SK-N-SH (cell line): ENCODE data around the gene PLCL2. TPM values are rescaled to one million over a fixed set of nuclear protein-coding genes. Genes with fewer than 3 reads are reported as not detected.

Source experiments
- CTCF ChIA-PET: fragments of 300-600, 350-600 bp; formaldehyde crosslinking; extraction: SDS; loops from one replicate; lab custom pipeline; 2021; lab: Yijun Ruan, JAX
- POLR2A ChIA-PET: fragments of 350-600 bp; sonication (Branson Sonifier 250); formaldehyde crosslinking; extraction: SDS; loops from one replicate; lab custom pipeline; 2020; ENCODE audit warnings: antibody characterized with exemption, inconsistent platforms; lab: Yijun Ruan, JAX
- DNase-seq: peaks from one replicate; pipeline ENCODE4 v3.0.0; 2012
- H2AFZ ChIP-seq: fragments of 200-600 bp; sonication (generic); 2 replicates; pipeline ENCODE4 v1.8.1; 2016; ENCODE audit warnings: antibody characterized with exemption, mild to moderate bottlenecking, low read depth
- H3F3A ChIP-seq: fragments of 200-600 bp; sonication (generic); replicated peaks from 2 replicates; pipeline ENCODE3; 2016; ENCODE audit warnings: antibody characterized with exemption, mild to moderate bottlenecking; ENCODE audit not compliant: insufficient read depth
- H3K27ac ChIP-seq, 2 experiments: fragments of 200-500 bp in 1 of 2; fragments of 200-600 bp in 1 of 2; sonication (Bioruptor generic) in 1 of 2; sonication (generic), shearing (Covaris generic) in 1 of 2; 2 replicates each; pipeline versions ENCODE4 v1.5.1 to v1.6.1; 2014 to 2016; ENCODE audit warnings: low read depth in 2 of 2, inconsistent platforms in 1 of 2, low read length in 1 of 2, mild to moderate bottlenecking in 1 of 2, mixed read lengths in 1 of 2
- H3K27me3 ChIP-seq: fragments of 200-600 bp; sonication (generic), shearing (Covaris generic); 2 replicates; pipeline ENCODE4 v1.6.1; 2016; ENCODE audit warnings: mixed run types; ENCODE audit not compliant: insufficient read depth
- H3K36me3 ChIP-seq, 2 experiments: fragments of 200-500 bp in 1 of 2; fragments of 200-600 bp in 1 of 2; sonication (Bioruptor generic) in 1 of 2; sonication (generic) in 1 of 2; replicated peaks in 1 of 2; 2 replicates each; pipeline versions ENCODE3 to v1.5.1; 2014 to 2016; ENCODE audit warnings: low read length in 1 of 2, mild to moderate bottlenecking in 1 of 2; ENCODE audit not compliant: insufficient read depth in 2 of 2, control insufficient read depth in 1 of 2
- H3K4me1 ChIP-seq, 2 experiments: fragments of 200-500 bp in 1 of 2; fragments of 200-600 bp in 1 of 2; sonication (Bioruptor generic) in 1 of 2; sonication (generic), shearing (Covaris generic) in 1 of 2; 2 replicates each; pipeline versions ENCODE4 v1.5.1 to v1.6.1; 2014 to 2016; ENCODE audit warnings: low read depth in 1 of 2, low read length in 1 of 2, mixed run types in 1 of 2; ENCODE audit not compliant: insufficient read depth in 2 of 2, control insufficient read depth in 1 of 2
- H3K4me2 ChIP-seq: fragments of 200-600 bp; sonication (generic), shearing (Covaris generic); 2 replicates; pipeline ENCODE4 v1.6.1; 2017; ENCODE audit warnings: mixed run types
- H3K4me3 ChIP-seq, 2 experiments: fragments of 200-500 bp in 1 of 2; fragments of 200-600 bp in 1 of 2; sonication (Bioruptor generic) in 1 of 2; sonication (generic), shearing (Covaris generic) in 1 of 2; 2 replicates each; pipeline versions ENCODE4 v1.5.1 to v1.8.1; 2014 to 2016; ENCODE audit warnings: low read depth in 2 of 2, inconsistent platforms in 1 of 2, low read length in 1 of 2, mild to moderate bottlenecking in 1 of 2, mixed read lengths in 1 of 2, moderate library complexity in 1 of 2
- H3K79me2 ChIP-seq: fragments of 200-600 bp; sonication (generic); 2 replicates; pipeline ENCODE4 v1.8.1; 2017; ENCODE audit warnings: mild to moderate bottlenecking; ENCODE audit not compliant: insufficient read depth
- H3K9ac ChIP-seq: fragments of 200-600 bp; sonication (generic); 2 replicates; pipeline ENCODE4 v1.6.1; 2017; ENCODE audit warnings: mixed run types
- H3K9me2 ChIP-seq: fragments of 200-600 bp; sonication (generic); 2 replicates; pipeline ENCODE4 v1.6.1; 2017; ENCODE audit warnings: mixed run types
- H3K9me3 ChIP-seq: fragments of 200-600 bp; sonication (generic); 2 replicates; pipeline ENCODE4 v1.6.1; 2017; ENCODE audit warnings: mixed run types, mild to moderate bottlenecking, moderate library complexity
- H4K20me1 ChIP-seq: fragments of 200-600 bp; sonication (generic); 2 replicates; pipeline ENCODE4 v1.6.1; 2017; ENCODE audit warnings: mild to moderate bottlenecking, mixed run types; ENCODE audit not compliant: insufficient read depth
- CHD2 ChIP-seq: fragments of 150-350 bp; IDR thresholded peaks from 2 replicates; pipeline ENCODE4 v1.6.1; 2018; ENCODE audit warnings: low read length; ENCODE audit not compliant: partially characterized antibody
- EP300 ChIP-seq, 2 experiments: IDR thresholded peaks; 2 replicates each; pipeline versions ENCODE4 v1.4.0 to v1.6.1; 2012; ENCODE audit warnings: borderline replicate concordance in 1 of 2, low read depth in 1 of 2, low read length in 1 of 2
- FOSL2 ChIP-seq: IDR thresholded peaks from 2 replicates; pipeline ENCODE4 v1.4.0; 2012; ENCODE audit warnings: low read depth, mild to moderate bottlenecking, moderate library complexity, borderline replicate concordance
- FOXJ3 ChIP-seq: sonication (generic); formaldehyde crosslinking; IDR thresholded peaks from 2 replicates; pipeline ENCODE4 v1.5.1; 2020; ENCODE audit warnings: mild to moderate bottlenecking, missing genetic modification reagents
- FOXM1 ChIP-seq: IDR thresholded peaks from 2 replicates; pipeline ENCODE4 v1.4.0; 2012; ENCODE audit warnings: low read depth, mild to moderate bottlenecking
- GABPA ChIP-seq: IDR thresholded peaks from 2 replicates; pipeline ENCODE4 v1.4.0; 2012; ENCODE audit warnings: low read depth, mild to moderate bottlenecking
- GATA2 ChIP-seq: sonication (generic); formaldehyde crosslinking; IDR thresholded peaks from 2 replicates; pipeline ENCODE4 v1.5.0; 2020; ENCODE audit warnings: mild to moderate bottlenecking, missing genetic modification reagents
- IRF3 ChIP-seq: fragments of 150-350 bp; IDR thresholded peaks from 2 replicates; pipeline ENCODE4 v1.6.1; 2016; ENCODE audit warnings: mild to moderate bottlenecking, low read depth, low read length
- JUND ChIP-seq: IDR thresholded peaks from 2 replicates; pipeline ENCODE4 v1.4.0; 2012
- MAX ChIP-seq: IDR thresholded peaks from 2 replicates; pipeline ENCODE4 v1.4.0; 2012; ENCODE audit warnings: low read depth
- NFIC ChIP-seq: IDR thresholded peaks from 2 replicates; pipeline ENCODE4 v1.4.0; 2012; ENCODE audit warnings: borderline replicate concordance
- PBX3 ChIP-seq: IDR thresholded peaks from 2 replicates; pipeline ENCODE4; 2012
- RAD21 ChIP-seq: IDR thresholded peaks from 2 replicates; pipeline ENCODE4 v1.6.1; 2012; ENCODE audit warnings: mild to moderate bottlenecking, low read length
- RCOR1 ChIP-seq: fragments of 150-350 bp; IDR thresholded peaks from 2 replicates; pipeline ENCODE4 v1.6.1; 2017; ENCODE audit warnings: antibody characterized with exemption, low read length
- REST ChIP-seq: IDR thresholded peaks from 2 replicates; pipeline ENCODE4 v1.6.1; 2012; ENCODE audit warnings: mild to moderate bottlenecking, low read depth, low read length, moderate library complexity
- RXRA ChIP-seq: IDR thresholded peaks from 2 replicates; pipeline ENCODE4 v1.4.0; 2012; ENCODE audit warnings: low read depth, mild to moderate bottlenecking, borderline replicate concordance
- SIN3A ChIP-seq: IDR thresholded peaks from 2 replicates; pipeline ENCODE4 v1.6.1; 2012; ENCODE audit warnings: low read depth, mild to moderate bottlenecking, low read length, moderate library complexity, borderline replicate concordance
- TAF1 ChIP-seq: IDR thresholded peaks from 2 replicates; pipeline ENCODE4 v1.6.1; 2012; ENCODE audit warnings: low read depth, mild to moderate bottlenecking, low read length, moderate library complexity, borderline replicate concordance
- TCF12 ChIP-seq: IDR thresholded peaks from 2 replicates; pipeline ENCODE4 v1.4.0; 2012
- ZBTB33 ChIP-seq: IDR thresholded peaks from 2 replicates; pipeline ENCODE4 v1.4.0; 2012; ENCODE audit warnings: low read depth, borderline replicate concordance
- WGBS: methylation state at CpG from one replicate; pipeline ENCODE4 v1.1.6; 2017; ENCODE audit warnings: low lambda C conversion rate; 5-methylcytosine and 5-hydroxymethylcytosine counted together
- polyA plus RNA-seq, 3 experiments: library from polyadenylated mRNA; depleted of rRNA; stranded (reverse); fragments of >200 nt; gene quantifications; 2 replicates each; pipeline ENCODE4 v1.2.3, GENCODE V29; 2012

PLCL2 gene
- polyA plus RNA-seq, 1 of the 3 experiments (the other 2 are of a cell fraction), result 0.85 TPM

GRCh38 chr3:16864610-16865313, 20.0 kb upstream of the PLCL2 start:
- no peak overlapping the region for H3K4me3 ChIP-seq

GRCh38 chr3:16865335-16865734, 19.4 kb upstream of the PLCL2 start:
- DNase-seq, result no peak
- 0 out of 2 replicates have a peak, but pooled peaks cover 3% of the 10 kb centered on the region for H3K9me3 ChIP-seq
- no peak overlapping the region for H3K9ac ChIP-seq
- no peaks in the 10 kb centered on the region for H3K79me2 ChIP-seq
- no peak overlapping the region for H3K4me2 ChIP-seq
- H2AFZ ChIP-seq, result no peak overlapping the region
- CTCF ChIA-PET, result no interaction called here
- H3K36me3 ChIP-seq, result no peaks in the 10 kb centered on the region
- H4K20me1 ChIP-seq, result no peaks in the 10 kb centered on the region
- WGBS, result 59% methylated on average over 1 of the region's 1 CpG
- no peaks in the 10 kb centered on the region for H3K27me3 ChIP-seq
- POLR2A ChIA-PET, result no interaction called here
- H3K9me2 ChIP-seq, result no peaks in the 10 kb centered on the region
- peak overlapping the region in 1 of 2 experiments; percentile 64; a peak in 1 of 4 replicates for H3K27ac ChIP-seq
- H3K4me1 ChIP-seq, result no peaks in the 10 kb centered on the region
- H3F3A ChIP-seq, result peaks cover 20% of the 10 kb centered on the region
- H3K4me3 ChIP-seq, result no peak overlapping the region
- no peak for TF ChIP-seq FOXM1
- no peak for TF ChIP-seq ZBTB33
- TF ChIP-seq FOXJ3, result no peak
- no peak for TF ChIP-seq GABPA
- no peak for TF ChIP-seq REST
- TF ChIP-seq RXRA, result no peak
- no peak for TF ChIP-seq RAD21
- TF ChIP-seq IRF3, result no peak
- no peak for TF ChIP-seq MAX
- no peak for TF ChIP-seq RCOR1

More at GRCh38 chr3:16864610-16865313, 20.0 kb upstream of the PLCL2 start:
- Histone ChIP-seq H3K9ac (no peak overlapping the region), H3K4me1 (no peaks in the 10 kb centered on the region), H3F3A (peaks cover 20% of the 10 kb centered on the region), H3K4me2 (no peak overlapping the region), H3K9me3 (0 out of 2 replicates have a peak, but pooled peaks cover 3% of the 10 kb centered on the region), H3K9me2 (no peaks in the 10 kb centered on the region), H3K36me3 (no peaks in the 10 kb centered on the region), H3K79me2 (no peaks in the 10 kb centered on the region), H4K20me1 (no peaks in the 10 kb centered on the region), H2AFZ (no peak overlapping the region), H3K27ac (peak overlapping the region in 1 of 2 experiments; percentile 64; a peak in 2 of 4 replicates), H3K27me3 (no peaks in the 10 kb centered on the region)
- TF ChIP-seq MAX, result no peak
- TF ChIP-seq RAD21, result no peak
- 0 out of 2 replicates have a peak, but pooled peaks have one; percentile 15 for TF ChIP-seq NFIC
- TF ChIP-seq EP300 (IDR thresholded peaks at IDR 0.05; ENCODE audit: borderline replicate concordance in 1 of 2, low read depth in 1 of 2, low read length in 1 of 2), result no peak
- peak; percentile 65; the same call in 1 of the 2 replicates for TF ChIP-seq JUND
- no peak for TF ChIP-seq GATA2 (CRISPR knock-in tag)
- TF ChIP-seq TCF12, result peak; percentile 20; the same call in 1 of the 2 replicates
- TF ChIP-seq PBX3, result peak; percentile 31
- TF ChIP-seq FOSL2, result peak; percentile 62; the same call in 1 of the 2 replicates
- TF ChIP-seq SIN3A, result no peak
- TF ChIP-seq TAF1, result no peak
- TF ChIP-seq CHD2, result no peak
- POLR2A ChIA-PET, result no interaction called here
- 53% methylated on average over 5 of the region's 5 CpGs for WGBS
- CTCF ChIA-PET, result no interaction called here
- no peak for DNase-seq
